Measurements from ENCODE around the gene TOMM70. TPM values are rescaled to one million over a fixed set of nuclear protein-coding genes. Genes with fewer than 3 reads are reported as not detected.

Gene TOMM70
- polyA plus RNA-seq, 2 of the 4 experiments (the other 2 are of a cell fraction), result 49.3 to 61.8 TPM

DNA sequence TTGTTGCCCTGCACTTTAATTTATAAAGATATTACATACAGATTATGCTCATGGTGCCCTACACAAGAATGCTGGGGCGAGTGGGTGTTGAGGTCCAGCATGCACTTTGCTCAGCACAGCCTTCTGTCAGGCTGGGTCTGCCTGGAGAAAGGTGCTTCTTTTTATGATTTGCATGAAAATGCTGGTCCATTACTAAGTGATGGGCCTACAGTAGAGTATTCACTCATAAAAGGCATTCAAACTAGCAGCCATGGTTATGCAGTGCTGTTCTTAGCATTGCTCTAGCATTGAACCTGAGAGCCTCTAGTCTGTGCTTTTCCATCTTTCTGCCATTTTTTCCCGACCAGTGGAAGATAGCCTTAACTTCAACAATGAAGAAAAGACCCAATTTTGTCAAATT is 12.7 kb upstream of the TOMM70 start:
- Histone ChIP-seq H3K4me1 (no peaks in the 10 kb centered on the region), H3K9me3 (0 out of 3 replicates have a peak, but pooled peaks cover 2% of the 10 kb centered on the region), H3K4me2 (no peak overlapping the region), H3K4me3 (no peak overlapping the region), H3K27ac (no peak overlapping the region)
- DNase-seq (ENCODE audit: low read depth in 1 of 2, low spot score in 1 of 2) (no peak), FAIRE-seq (no peak), ATAC-seq (no peak)
- CTCF ChIA-PET, result interaction anchor here (1.0 to 2.4 kb wide), 3 partner anchors 9 to 49 kb away, joined by 3 to 12 read pairs (median 3); no protein-coding TSS in a partner anchor
- POLR2A ChIA-PET, result interaction anchor here (1.9 kb wide), 1 partner anchor 12 kb away, joined by 6 read pairs; the partner anchor contains the start of genes LNP1 and TOMM70
- TF ChIP-seq, protein P1, sequence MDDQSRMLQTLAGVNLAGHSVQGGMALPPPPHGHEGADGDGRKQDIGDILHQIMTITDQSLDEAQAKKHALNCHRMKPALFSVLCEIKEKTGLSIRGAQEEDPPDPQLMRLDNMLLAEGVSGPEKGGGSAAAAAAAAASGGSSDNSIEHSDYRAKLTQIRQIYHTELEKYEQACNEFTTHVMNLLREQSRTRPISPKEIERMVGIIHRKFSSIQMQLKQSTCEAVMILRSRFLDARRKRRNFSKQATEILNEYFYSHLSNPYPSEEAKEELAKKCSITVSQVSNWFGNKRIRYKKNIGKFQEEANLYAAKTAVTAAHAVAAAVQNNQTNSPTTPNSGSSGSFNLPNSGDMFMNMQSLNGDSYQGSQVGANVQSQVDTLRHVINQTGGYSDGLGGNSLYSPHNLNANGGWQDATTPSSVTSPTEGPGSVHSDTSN (IDR thresholded peaks at IDR 0.05), result no peak
- TF ChIP-seq CHD2 (IDR thresholded peaks at IDR 0.05; ENCODE audit: low read length, partially characterized antibody), result no peak
- no peak for TF ChIP-seq HEYL (CRISPR knock-in tag; IDR thresholded peaks at IDR 0.05)
- no peak for TF ChIP-seq CHD4 (IDR thresholded peaks at IDR 0.05; ENCODE audit: borderline replicate concordance)
- no peak for TF ChIP-seq ZFP36 (IDR thresholded peaks at IDR 0.05; ENCODE audit: borderline replicate concordance, partially characterized antibody)
- no peak for TF ChIP-seq EHMT2 (IDR thresholded peaks at IDR 0.05; ENCODE audit: low read depth)
- TF ChIP-seq FOSL2 (IDR thresholded peaks at IDR 0.05), result no peak
- no peak for TF ChIP-seq FOSL2 (CRISPR knock-in tag; IDR thresholded peaks at IDR 0.05)
- TF ChIP-seq RNF2 (IDR thresholded peaks at IDR 0.05; ENCODE audit: borderline replicate concordance, low read depth), result no peak
- no peak for TF ChIP-seq RFX5 (IDR thresholded peaks at IDR 0.05)
- no peak for TF ChIP-seq ESRRA (IDR thresholded peaks at IDR 0.05; ENCODE audit: borderline replicate concordance, low read length)
- TF ChIP-seq, protein P2, sequence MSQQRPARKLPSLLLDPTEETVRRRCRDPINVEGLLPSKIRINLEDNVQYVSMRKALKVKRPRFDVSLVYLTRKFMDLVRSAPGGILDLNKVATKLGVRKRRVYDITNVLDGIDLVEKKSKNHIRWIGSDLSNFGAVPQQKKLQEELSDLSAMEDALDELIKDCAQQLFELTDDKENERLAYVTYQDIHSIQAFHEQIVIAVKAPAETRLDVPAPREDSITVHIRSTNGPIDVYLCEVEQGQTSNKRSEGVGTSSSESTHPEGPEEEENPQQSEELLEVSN (IDR thresholded peaks at IDR 0.05; ENCODE audit: borderline replicate concordance, low read depth), result no peak
- TF ChIP-seq, protein P3, sequence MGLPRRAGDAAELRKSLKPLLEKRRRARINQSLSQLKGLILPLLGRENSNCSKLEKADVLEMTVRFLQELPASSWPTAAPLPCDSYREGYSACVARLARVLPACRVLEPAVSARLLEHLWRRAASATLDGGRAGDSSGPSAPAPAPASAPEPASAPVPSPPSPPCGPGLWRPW (IDR thresholded peaks at IDR 0.05), result no peak
- TF ChIP-seq TFCP2L1 (CRISPR knock-in tag; IDR thresholded peaks at IDR 0.05), result no peak
- TF ChIP-seq JUN (IDR thresholded peaks at IDR 0.05), result no peak
- TF ChIP-seq FOXS1 (CRISPR knock-in tag; IDR thresholded peaks at IDR 0.05), result no peak
- TF ChIP-seq HOXB5 (CRISPR knock-in tag; IDR thresholded peaks at IDR 0.05), result no peak
- WGBS (ENCODE audit: missing lambda C conversion rate), result 80% methylated on average over 2 of the region's 2 CpGs

DNA sequence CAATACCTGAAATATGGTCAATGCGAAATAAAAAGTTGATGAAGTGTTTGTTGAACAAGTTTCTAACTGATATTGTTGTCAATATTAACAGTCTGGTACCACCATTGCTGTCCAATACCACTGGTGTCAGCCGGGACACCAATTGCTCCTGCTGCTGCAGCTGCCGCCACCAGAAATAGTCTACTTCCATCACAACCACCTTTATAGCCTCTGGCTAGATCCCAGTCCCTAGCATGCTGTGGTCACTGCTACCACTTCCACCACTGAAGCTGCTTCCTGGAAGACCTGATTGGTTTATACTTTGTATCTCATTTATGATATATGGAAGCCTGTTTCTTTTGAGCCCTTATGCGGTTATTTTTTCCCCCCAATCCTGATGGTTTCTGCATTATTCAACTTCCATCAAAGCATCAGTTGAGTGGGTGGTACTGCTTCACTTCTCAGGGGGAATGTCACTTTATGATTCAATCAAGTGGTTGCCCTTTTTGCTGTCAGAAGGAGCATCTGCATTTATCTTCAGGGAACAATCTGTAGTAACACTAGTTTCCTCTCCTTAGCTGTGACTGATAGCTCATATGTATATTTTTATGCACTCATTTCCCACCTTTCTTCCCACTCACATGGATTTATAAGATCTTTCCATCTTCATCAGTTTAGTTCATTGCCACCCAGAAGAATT is 12.2 kb upstream of the TOMM70 start:
- no peak for FAIRE-seq
- Histone ChIP-seq H3K4me1 (no peaks in the 10 kb centered on the region), H3K4me2 (no peak overlapping the region), H3K9me3 (0 out of 3 replicates have a peak, but pooled peaks cover 2% of the 10 kb centered on the region), H3K27ac (no peak overlapping the region), H3K4me3 (no peak overlapping the region)
- TF ChIP-seq EP300 (IDR thresholded peaks at IDR 0.05), result no peak
- no peak for TF ChIP-seq ESRRA (IDR thresholded peaks at IDR 0.05; ENCODE audit: borderline replicate concordance, low read length)
- no peak for TF ChIP-seq CHD4 (IDR thresholded peaks at IDR 0.05; ENCODE audit: borderline replicate concordance)
- TF ChIP-seq, protein P1 (IDR thresholded peaks at IDR 0.05), result no peak
- no peak for TF ChIP-seq HEYL (CRISPR knock-in tag; IDR thresholded peaks at IDR 0.05)
- TF ChIP-seq SREBF2 (IDR thresholded peaks at IDR 0.05), result no peak
- TF ChIP-seq HOXB5 (CRISPR knock-in tag; IDR thresholded peaks at IDR 0.05), result no peak
- TF ChIP-seq RNF2 (IDR thresholded peaks at IDR 0.05; ENCODE audit: borderline replicate concordance, low read depth), result no peak
- TF ChIP-seq, protein P2 (IDR thresholded peaks at IDR 0.05; ENCODE audit: borderline replicate concordance, low read depth), result no peak
- no peak for TF ChIP-seq NR3C1 (IDR thresholded peaks at IDR 0.05)
- TF ChIP-seq FOSL2 (IDR thresholded peaks at IDR 0.05), result no peak
- TF ChIP-seq FOSL2 (CRISPR knock-in tag; IDR thresholded peaks at IDR 0.05), result no peak
- TF ChIP-seq CBX2 (IDR thresholded peaks at IDR 0.05; ENCODE audit: borderline replicate concordance, low read depth), result no peak
- TF ChIP-seq, protein P4, sequence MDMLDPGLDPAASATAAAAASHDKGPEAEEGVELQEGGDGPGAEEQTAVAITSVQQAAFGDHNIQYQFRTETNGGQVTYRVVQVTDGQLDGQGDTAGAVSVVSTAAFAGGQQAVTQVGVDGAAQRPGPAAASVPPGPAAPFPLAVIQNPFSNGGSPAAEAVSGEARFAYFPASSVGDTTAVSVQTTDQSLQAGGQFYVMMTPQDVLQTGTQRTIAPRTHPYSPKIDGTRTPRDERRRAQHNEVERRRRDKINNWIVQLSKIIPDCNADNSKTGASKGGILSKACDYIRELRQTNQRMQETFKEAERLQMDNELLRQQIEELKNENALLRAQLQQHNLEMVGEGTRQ (IDR thresholded peaks at IDR 0.05), result no peak
- no peak for TF ChIP-seq HOXB13 (CRISPR knock-in tag; IDR thresholded peaks at IDR 0.05; ENCODE audit: low read depth)
- TF ChIP-seq NFE2L2 (conservative IDR thresholded peaks at IDR 0.05; ENCODE audit: low read length), result no peak
- TF ChIP-seq MAZ (IDR thresholded peaks at IDR 0.05; ENCODE audit: borderline replicate concordance, low read depth, low read length), result no peak
- no peak for TF ChIP-seq JUNB (IDR thresholded peaks at IDR 0.05)
- no peak for ATAC-seq
- ChIA-PET POLR2A (no interaction called here), CTCF (interaction anchor here (1.0 kb wide), 1 partner anchor 14 kb away, joined by 3 read pairs; no protein-coding TSS in a partner anchor)
- WGBS (ENCODE audit: missing lambda C conversion rate), result 72% methylated on average over 4 of the region's 4 CpGs
- DNase-seq (ENCODE audit: low read depth in 1 of 2, low spot score in 1 of 2), result no peak

All from A549 (cell line).